ENCODE data around the gene TST. TPM values are rescaled to one million over a fixed set of nuclear protein-coding genes. Genes with fewer than 3 reads are reported as not detected.

TST gene
- polyA plus RNA-seq, 1 of the 3 experiments (the other 2 are of a cell fraction), result 49.4 TPM

DNA sequence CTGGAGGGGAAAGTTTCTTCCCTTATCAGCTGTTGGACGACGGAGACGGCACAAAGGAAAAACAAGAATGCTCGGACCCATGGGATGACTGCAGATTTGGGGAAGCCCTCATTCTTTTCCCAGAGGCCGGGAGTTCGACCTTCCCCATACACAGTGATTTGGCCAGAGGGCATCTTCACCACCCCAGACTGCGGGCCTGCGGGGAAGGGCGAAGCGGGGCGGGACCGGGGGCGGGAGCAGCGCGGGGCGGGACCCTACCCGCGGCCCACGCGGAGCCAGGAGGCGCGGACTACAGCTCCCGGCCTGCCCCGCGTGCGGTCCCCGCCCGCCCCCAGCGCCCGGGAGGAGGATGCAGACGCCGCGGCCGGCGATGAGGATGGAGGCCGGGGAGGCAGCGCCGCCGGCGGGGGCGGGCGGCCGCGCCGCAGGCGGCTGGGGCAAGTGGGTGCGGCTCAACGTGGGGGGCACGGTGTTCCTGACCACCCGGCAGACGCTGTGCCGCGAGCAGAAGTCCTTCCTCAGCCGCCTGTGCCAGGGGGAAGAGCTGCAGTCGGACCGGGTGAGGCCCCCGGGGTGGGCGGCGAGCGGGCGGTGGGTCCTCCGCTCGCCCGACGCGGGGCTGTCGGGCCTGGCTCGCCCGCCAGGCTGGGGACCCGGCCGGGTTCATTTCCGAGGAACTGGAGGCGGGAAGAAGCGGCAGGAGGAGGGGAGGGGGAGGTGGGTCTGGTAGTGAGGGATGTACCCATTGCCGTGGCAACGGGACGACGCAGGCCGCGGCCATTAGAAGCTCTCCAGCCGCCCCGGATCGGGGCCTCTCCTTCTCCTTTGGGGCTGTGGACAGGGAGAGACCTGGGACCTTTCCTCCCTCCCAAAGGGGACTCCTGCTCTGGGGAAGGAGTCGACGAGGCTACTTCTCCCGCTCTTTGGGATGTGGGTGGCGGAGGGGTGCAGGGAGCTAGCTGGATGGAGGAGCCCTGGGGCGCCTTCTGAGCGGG, 32.4 kb upstream of the TST start, which contains the start of gene KCTD17 (continued):
- TF ChIP-seq, protein P1, sequence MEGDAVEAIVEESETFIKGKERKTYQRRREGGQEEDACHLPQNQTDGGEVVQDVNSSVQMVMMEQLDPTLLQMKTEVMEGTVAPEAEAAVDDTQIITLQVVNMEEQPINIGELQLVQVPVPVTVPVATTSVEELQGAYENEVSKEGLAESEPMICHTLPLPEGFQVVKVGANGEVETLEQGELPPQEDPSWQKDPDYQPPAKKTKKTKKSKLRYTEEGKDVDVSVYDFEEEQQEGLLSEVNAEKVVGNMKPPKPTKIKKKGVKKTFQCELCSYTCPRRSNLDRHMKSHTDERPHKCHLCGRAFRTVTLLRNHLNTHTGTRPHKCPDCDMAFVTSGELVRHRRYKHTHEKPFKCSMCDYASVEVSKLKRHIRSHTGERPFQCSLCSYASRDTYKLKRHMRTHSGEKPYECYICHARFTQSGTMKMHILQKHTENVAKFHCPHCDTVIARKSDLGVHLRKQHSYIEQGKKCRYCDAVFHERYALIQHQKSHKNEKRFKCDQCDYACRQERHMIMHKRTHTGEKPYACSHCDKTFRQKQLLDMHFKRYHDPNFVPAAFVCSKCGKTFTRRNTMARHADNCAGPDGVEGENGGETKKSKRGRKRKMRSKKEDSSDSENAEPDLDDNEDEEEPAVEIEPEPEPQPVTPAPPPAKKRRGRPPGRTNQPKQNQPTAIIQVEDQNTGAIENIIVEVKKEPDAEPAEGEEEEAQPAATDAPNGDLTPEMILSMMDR (IDR thresholded peaks at IDR 0.05), result no peak
- TF ChIP-seq IRF3 (IDR thresholded peaks at IDR 0.05; ENCODE audit: low read depth, low read length), result no peak
- no peak for TF ChIP-seq FOXJ3 (CRISPR knock-in tag; IDR thresholded peaks at IDR 0.05)
- no peak for TF ChIP-seq FOSL2 (IDR thresholded peaks at IDR 0.05; ENCODE audit: borderline replicate concordance, low read depth)
- TF ChIP-seq POLR2AphosphoS5 (IDR thresholded peaks at IDR 0.05; ENCODE audit: low read depth, low read length), result peak; percentile 26; the same call in 1 of the 2 replicates
- TF ChIP-seq MXI1 (IDR thresholded peaks at IDR 0.05; ENCODE audit: low read depth, low read length), result peak; percentile 44
- TF ChIP-seq CHD2 (IDR thresholded peaks at IDR 0.05; ENCODE audit: low read length, partially characterized antibody), result peak; percentile 43
- no peak for TF ChIP-seq JUND (IDR thresholded peaks at IDR 0.05)
- TF ChIP-seq GATA2 (CRISPR knock-in tag; IDR thresholded peaks at IDR 0.05), result no peak
- TF ChIP-seq TCF12 (IDR thresholded peaks at IDR 0.05), result no peak

DNA sequence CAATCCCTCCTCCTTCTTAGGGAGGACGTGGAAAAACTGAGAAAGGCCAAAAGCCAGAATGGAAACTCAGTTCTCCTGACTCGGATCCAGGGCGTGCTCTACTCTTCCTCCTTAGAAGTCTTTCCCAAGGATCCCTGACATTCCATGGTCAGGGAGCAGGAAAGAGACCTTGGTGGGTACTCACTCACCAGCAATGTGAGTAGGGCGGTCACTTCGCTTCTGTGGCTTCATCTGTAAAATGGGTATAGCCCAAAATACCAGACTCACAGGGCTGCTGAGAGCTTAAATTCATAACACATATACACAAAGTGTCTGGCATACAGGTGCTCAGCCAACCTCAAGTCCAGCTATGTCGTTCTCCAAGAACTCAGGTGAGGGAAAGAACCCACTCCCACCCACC, 31.7 kb upstream of the TST start:
- no peak for DNase-seq
- POLR2A ChIA-PET, result interaction anchor here (1.0 to 1.5 kb wide), 4 partner anchors 10 to 32 kb away, joined by 3 to 4 read pairs (median 4); partner anchors contain the start of gene TST
- Histone ChIP-seq H2AFZ (ENCODE audit: low read depth) (no peak overlapping the region), H3F3A (replicated peaks; ENCODE audit: insufficient read depth) (no peaks in the 10 kb centered on the region), H3K27ac (ENCODE audit: low read depth in 2 of 2, low read length in 1 of 2) (no peak overlapping the region), H3K9me3 (no peaks in the 10 kb centered on the region), H3K9ac (no peak overlapping the region), H3K79me2 (ENCODE audit: insufficient read depth) (peaks cover 16% of the 10 kb centered on the region; the same call in 1 of the 2 replicates), H3K36me3 (replicated peaks in 1 of 2; ENCODE audit: control insufficient read depth in 1 of 2, insufficient read depth in 2 of 2, low read length in 1 of 2) (peaks cover 0 to 22% of the 10 kb centered on the region in 2 experiments), H3K4me1 (ENCODE audit: control insufficient read depth in 1 of 2, insufficient read depth in 2 of 2, low read depth in 1 of 2, low read length in 1 of 2) (peaks cover 0 to 10% of the 10 kb centered on the region in 2 experiments; a peak in 1 of 4 replicates), H3K4me3 (ENCODE audit: low read depth in 2 of 2, low read length in 1 of 2) (no peak overlapping the region), H3K4me2 (peak overlapping the region; percentile 95; the same call in 1 of the 2 replicates), H4K20me1 (ENCODE audit: insufficient read depth) (no peaks in the 10 kb centered on the region), H3K27me3 (ENCODE audit: insufficient read depth) (no peaks in the 10 kb centered on the region), H3K9me2 (no peaks in the 10 kb centered on the region)
- TF ChIP-seq, protein P2, sequence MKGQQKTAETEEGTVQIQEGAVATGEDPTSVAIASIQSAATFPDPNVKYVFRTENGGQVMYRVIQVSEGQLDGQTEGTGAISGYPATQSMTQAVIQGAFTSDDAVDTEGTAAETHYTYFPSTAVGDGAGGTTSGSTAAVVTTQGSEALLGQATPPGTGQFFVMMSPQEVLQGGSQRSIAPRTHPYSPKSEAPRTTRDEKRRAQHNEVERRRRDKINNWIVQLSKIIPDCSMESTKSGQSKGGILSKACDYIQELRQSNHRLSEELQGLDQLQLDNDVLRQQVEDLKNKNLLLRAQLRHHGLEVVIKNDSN (IDR thresholded peaks at IDR 0.05; ENCODE audit: borderline replicate concordance, low read depth), result no peak
- no peak for TF ChIP-seq GABPA (IDR thresholded peaks at IDR 0.05; ENCODE audit: low read depth)
- no peak for TF ChIP-seq EZH2phosphoT487 (IDR thresholded peaks at IDR 0.05; ENCODE audit: borderline replicate concordance, low read depth)
- no peak for TF ChIP-seq NRF1 (IDR thresholded peaks at IDR 0.05; ENCODE audit: low read depth, low read length)
- TF ChIP-seq FOXJ3 (CRISPR knock-in tag; IDR thresholded peaks at IDR 0.05), result no peak
- TF ChIP-seq, protein P3, sequence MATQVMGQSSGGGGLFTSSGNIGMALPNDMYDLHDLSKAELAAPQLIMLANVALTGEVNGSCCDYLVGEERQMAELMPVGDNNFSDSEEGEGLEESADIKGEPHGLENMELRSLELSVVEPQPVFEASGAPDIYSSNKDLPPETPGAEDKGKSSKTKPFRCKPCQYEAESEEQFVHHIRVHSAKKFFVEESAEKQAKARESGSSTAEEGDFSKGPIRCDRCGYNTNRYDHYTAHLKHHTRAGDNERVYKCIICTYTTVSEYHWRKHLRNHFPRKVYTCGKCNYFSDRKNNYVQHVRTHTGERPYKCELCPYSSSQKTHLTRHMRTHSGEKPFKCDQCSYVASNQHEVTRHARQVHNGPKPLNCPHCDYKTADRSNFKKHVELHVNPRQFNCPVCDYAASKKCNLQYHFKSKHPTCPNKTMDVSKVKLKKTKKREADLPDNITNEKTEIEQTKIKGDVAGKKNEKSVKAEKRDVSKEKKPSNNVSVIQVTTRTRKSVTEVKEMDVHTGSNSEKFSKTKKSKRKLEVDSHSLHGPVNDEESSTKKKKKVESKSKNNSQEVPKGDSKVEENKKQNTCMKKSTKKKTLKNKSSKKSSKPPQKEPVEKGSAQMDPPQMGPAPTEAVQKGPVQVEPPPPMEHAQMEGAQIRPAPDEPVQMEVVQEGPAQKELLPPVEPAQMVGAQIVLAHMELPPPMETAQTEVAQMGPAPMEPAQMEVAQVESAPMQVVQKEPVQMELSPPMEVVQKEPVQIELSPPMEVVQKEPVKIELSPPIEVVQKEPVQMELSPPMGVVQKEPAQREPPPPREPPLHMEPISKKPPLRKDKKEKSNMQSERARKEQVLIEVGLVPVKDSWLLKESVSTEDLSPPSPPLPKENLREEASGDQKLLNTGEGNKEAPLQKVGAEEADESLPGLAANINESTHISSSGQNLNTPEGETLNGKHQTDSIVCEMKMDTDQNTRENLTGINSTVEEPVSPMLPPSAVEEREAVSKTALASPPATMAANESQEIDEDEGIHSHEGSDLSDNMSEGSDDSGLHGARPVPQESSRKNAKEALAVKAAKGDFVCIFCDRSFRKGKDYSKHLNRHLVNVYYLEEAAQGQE (IDR thresholded peaks at IDR 0.05; ENCODE audit: low read depth, low read length), result no peak
- no peak for TF ChIP-seq RAD21 (IDR thresholded peaks at IDR 0.05; ENCODE audit: low read length)
- TF ChIP-seq ELF1 (IDR thresholded peaks at IDR 0.05), result no peak
- TF ChIP-seq NFIC (IDR thresholded peaks at IDR 0.05; ENCODE audit: borderline replicate concordance), result no peak
- no peak for TF ChIP-seq TEAD4 (IDR thresholded peaks at IDR 0.05; ENCODE audit: borderline replicate concordance, insufficient read depth)
- no peak for TF ChIP-seq RFX5 (IDR thresholded peaks at IDR 0.05; ENCODE audit: low read length)
- TF ChIP-seq YY1 (IDR thresholded peaks at IDR 0.05; ENCODE audit: low read depth), result no peak
- CTCF ChIA-PET, result interaction anchor here (0.6 to 1.6 kb wide), 2 partner anchors 8 to 28 kb away, joined by 3 to 5 read pairs; no protein-coding TSS in a partner anchor
- WGBS (ENCODE audit: low lambda C conversion rate), result 95% methylated on average over 6 of the region's 6 CpGs

Measured in SK-N-SH (cell line).